ENCODE measurements around the gene STKLD1.
A peak's percentile ranks its signal among the peaks of the same experiment; 100 is the strongest.
"Not testable (repeated sequence)": the region's sequence is repeated elsewhere in the genome, so short reads cannot be mapped to it uniquely, and the experiment has no call there.

Gene STKLD1

DNA sequence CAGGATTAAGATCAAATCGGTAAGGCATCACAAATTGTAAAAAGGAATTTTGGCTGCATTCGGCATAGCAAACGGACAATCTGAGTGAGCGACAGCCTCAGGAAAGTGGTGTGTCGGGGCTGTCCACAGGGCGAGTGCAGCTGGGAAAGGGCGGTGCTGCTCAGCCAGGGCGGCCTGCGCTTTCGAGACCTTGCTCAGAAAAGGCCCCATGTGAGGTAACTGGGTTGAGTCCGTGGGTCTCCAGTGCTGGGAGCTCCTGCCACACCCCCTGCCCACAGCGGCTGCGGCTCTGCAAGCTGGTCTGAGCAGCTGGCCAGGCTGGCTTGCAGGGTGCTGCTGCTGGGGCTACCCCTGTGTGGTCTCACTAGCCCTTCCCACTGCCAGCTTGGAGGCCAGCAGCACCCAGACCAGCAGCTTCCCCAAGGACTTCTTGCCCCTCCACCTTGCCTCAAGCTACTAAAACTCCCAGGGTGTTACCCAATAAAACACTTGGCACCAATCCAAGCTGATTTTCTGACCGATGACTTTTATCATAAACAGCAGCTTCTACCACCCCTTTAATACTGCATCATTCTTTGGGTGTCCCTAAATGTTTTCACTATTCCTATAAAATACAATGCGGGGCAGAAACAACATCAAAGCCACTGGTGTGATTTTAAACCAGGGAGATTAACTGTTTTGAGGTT is 13.7 kb upstream of the STKLD1 start:
- DNase-seq (ENCODE audit: low spot score): no peak

DNA sequence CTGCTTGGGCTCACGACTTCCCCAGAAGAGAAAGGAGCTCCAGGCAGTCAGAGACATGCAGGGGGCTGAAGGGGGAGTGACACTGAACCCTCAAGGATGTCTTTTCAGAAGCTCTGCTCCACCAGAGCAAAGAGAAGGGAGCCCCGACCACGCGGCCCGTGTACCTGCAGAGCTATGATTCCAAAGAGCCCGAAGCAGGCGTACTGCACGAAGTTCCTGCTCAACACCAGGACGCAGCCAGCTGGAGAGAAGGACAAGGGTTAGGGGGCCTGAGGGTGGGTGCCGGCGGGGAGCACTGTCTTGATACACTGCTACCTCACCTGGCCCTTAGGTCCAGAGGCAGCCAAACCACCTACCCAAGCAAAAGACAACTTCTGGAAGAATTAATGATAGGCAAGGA is 9.7 kb upstream of the STKLD1 start:
- no peak for DNase-seq (ENCODE audit: low spot score)

DNA sequence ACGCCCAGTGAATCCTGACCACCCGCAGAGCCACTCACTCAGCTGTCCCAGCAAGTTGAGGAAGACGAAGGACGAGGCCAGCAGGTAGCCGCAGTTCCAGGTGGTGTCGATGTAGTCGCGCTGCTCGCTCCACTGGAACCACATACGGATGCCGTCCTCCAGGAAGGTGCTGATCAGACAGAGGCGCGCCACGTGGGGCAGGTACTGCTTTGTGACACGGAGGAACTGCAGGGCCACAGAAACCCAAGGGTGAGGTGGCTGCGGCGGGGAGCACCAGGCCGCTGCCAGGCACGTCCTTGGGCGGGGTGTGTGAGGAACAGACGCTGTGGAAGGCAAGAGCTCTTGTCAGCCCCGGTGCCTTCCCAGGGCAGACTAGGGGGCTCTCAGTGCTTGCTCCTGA is 8.9 kb upstream of the STKLD1 start:
- DNase-seq (ENCODE audit: low spot score): no peak

DNA sequence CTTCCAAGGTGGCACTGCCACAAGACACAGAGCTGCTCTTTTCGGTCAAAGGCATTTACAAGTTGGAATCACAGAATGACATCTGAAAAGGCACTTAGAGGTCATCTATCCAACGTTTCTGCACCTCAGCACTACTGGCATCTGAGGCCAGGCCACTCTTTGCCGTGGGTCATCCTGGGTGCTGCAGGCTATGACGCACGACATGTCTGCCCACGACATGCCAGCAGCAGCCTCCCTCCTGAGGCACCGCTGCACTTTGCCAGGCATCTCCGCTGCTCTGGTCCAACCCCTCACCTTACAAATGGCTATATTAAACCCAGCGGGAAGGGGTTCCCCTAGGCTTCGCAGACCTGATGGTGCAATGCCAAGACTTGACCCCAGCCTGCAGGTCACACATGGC is 8.4 kb upstream of the STKLD1 start:
- DNase-seq (ENCODE audit: low spot score): no peak

DNA sequence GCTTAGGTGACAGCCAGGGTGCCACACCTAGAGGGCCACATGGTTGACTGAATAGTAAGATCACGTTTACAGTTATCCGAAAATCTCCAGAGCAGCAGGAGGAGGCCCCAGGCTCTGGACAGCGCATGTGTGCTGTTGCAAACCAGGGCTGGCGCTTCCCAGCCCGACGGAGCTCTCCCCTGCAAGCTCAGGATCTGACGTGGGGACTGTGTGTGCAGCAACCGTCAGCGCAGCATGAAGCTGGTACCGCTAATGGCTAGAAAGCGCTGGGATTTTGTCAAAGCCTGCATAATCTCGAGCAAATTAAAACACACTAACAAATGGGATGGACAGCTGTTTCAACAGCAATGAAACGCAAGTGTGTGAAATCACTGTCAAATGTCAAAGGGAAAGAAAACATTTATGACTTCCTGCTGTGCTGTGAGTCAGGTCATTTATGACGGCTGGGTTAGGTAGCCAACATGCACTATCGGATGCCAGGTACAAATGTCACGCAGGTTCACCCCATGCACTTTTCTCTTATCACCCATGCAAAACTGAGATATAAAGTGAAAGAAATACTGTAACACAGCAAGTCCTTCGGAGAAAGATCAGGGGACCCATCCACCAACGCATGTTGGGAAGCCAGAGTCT is 7.8 kb upstream of the STKLD1 start:
- no peak for DNase-seq (ENCODE audit: low spot score)

DNA sequence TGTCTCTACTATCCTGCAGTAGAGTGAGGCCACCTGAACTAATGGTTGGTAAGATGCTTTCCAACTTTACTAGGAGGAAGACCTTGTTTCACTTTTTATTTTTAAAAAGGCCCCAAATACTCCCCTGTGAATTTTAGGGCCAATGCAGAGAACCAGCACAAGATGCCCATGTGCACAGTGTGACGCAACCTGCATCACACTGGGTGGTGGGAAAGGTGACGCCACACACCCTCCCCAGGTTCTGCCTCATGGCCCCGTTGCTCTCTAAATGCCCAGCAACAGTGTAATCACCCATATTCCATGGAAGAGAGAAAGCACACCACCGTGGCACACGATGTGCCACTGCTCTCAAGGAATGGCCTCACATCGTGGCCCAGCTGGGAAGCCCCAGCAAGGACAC is 6.7 kb upstream of the STKLD1 start:
- DNase-seq (ENCODE audit: low spot score): no peak

DNA sequence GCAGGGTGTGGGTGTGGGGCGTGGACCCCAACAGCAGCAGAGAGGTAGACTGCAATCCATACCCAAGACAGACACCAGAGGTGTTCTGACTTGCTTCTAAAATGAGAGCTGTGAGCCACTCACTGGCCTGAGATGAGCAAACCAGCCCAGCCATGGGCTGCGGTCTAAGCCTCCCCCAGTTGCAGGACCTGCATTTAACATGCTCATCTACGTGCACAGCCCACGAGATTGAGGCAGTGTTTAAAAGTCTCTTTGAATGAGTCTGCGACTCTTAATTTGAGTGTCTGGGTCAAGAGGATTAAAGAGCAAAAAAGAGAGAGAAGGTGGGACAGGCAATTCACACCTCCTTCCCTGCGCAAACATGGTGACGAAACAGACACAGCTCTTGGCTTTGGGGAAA is 6.2 kb upstream of the STKLD1 start:
- no peak for DNase-seq (ENCODE audit: low spot score)

DNA sequence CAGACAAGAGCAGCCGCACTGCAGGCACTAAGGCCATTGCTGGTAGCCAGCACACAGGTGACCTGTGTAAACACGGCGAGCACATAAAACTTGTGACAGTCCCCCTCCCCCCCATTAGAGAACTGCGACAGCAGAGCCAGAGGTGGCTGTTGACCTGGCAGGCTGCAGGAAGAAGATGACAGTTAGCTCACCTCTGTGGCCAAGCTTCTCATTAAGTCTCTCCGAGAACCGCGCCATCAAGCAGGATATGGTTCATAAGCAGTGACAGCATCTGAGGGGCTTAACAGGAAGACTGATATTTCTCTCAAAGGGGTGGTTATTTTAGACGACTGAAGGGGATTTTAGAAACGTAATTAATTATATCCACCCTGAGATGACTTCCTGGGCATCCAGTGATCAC is 5.5 kb upstream of the STKLD1 start:
- no peak for DNase-seq (ENCODE audit: low spot score)

DNA sequence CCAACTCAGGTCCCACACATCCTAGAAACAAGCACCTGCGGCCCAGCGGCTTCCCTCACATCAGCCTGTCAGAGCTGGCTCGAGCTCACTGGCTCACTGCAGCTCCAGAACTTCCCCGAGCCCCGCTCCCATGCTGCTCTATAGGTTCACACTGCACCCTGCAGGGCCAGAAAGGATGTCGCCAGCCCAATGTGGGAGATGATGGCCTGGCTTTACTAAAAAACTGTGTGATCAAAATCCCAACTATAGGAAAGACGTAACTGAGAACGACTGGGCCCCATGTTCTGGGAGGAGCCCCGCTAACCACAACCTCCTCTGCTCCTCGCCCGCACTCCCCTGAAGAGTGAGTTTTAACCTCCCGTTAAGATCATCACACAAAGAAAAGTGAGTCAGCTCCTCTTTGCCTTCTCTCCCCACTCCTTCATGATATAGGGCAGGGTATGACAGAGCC is 4.9 kb upstream of the STKLD1 start:
- DNase-seq (ENCODE audit: low spot score): no peak

DNA sequence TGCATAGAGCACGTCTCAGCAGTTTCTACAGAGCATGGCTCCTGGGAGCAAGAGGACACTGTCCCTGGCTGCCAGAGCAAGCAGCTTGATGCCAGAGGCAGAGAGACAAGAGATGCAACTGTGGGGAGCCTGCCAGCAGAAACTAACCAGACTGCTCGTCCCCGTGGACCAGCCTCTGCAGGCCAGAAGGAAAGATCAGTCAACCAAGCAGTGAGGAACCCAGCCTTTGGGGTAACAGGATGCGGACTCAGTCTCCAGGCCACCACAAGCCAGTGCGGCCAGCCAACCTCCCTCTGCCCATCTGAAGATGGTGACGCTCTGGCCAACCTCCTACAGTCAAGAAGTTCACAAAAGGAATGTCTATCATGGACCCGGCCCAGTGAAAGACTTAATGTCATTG is 4.0 kb upstream of the STKLD1 start:
- DNase-seq (ENCODE audit: low spot score): no peak

DNA sequence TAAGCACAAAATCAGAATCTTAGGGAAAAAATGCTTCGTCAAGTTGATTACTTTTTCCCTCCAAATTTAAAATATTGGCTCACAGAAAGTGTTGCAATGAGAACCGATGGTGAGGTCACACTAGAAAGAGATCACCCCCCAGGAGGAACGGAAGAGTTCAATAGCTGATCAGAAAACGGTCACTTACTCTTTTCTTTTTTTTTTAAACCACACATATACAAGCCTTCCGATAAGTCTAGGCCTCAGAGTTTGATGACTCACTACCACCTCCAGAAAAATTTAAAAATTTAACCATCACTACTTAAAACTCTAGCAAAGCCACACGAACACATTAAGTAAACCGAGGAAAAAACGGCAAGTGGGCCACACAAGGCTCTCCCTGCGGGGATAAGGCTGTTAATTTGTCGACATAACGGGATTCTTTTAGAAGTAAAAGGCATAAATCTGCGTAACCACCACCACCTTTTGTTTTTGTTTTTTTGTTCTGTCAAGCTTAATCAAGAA is 1.5 kb upstream of the STKLD1 start:
- no peak for DNase-seq (ENCODE audit: low spot score)

DNA sequence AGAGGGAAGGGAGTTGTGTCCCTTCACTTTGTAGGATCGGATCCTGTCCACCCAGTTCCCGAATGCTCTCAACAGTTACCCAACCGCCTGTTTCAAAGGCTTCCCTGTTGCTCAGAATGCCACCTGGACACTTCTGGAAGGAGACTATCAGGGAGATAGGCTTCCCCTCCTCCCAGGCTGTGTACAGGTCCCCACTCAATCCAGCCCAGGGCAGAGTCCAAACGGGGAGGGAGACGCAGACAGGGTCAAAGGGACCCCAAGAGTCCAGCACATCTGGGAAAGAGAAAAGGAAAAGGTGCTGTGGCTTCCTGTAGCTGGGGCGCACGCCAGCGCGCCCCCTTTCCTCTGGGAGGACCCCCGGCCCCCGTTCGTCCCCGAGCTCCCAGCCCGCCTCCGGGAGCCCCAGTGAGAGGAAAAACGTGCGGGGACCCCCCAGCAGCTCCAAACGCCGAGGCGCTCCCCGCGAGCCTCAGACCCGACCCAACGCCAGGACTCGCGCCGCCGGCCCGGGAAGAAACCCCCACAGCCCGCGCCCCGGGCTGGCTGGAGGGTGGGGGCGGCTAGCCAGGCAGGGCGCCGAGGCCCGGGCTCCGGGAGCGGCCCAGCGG is 946 bp upstream of the STKLD1 start:
- DNase-seq (ENCODE audit: low spot score): peak; percentile 73

DNA sequence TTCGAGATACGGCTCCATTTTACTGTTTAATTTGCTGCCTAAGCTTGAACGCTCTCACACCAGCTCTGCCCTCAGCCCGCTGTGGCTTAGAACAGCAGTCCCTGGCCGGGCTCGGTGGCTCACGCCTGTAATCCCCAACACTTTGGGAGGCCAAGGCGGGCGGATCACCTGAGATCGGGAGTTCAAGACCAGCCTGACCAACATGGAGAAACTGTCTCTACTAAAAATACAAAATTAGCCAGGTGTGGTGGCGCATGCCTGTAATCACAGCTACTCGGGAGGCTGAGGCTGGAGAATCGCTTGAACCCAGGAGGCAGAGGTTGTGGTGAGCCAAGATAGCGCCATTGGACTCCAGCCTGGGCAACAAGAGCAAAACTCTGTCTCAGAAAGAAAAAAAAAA is 1.1 kb downstream of the STKLD1 start:
- DNase-seq (ENCODE audit: low spot score): not testable (repeated sequence)

DNA sequence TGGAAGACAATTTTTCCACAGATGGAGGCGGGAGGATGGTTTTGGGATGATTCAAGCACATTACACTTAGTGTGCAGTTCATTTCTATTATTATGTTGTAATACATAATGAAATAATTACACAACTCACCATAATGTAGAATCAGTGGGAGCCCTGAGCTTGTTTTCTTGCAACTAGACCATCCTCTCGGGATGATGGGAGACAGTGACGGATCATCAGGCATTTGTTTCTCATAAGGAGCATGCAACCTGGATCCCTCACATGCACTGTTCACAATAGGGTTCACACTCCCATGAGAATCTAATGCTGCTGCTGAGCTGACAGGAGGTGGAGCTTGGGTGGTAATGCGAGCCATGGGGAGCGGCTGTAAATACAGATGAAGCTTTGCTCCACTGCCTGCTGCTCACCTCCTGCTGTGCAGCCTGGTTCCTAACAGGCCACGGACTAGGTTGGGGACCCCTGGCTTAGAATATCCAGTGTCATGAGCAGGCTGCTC is 1.6 kb downstream of the STKLD1 start:
- no peak for DNase-seq (ENCODE audit: low spot score)

DNA sequence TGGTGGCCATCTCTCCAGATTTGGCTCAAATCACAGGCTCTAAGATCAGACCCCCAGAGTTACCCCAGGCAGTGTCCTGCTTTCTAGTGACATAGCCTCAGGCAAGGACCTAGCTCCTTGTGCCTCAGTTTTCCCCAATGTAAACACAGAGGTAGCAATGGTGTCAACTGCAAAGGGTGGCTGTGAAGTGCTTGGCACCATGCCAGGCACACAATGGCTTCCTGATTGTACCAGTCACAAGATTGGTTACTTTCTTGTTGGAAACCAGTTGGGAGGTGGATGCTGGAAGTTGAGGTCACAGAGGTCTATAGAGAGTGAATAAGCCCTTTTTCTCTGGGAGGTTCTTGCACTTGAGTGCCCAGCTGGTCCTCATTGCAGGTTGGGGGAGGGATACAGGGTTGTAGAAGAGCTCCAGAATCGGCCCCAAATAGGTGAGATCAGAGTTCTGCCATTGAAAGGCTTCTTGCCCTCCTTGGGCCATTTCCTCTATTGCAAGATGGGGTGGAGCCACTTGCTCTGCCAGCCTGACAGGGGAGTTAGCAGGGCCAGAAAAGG is 2.3 kb downstream of the STKLD1 start:
- DNase-seq (ENCODE audit: low spot score): no peak

DNA sequence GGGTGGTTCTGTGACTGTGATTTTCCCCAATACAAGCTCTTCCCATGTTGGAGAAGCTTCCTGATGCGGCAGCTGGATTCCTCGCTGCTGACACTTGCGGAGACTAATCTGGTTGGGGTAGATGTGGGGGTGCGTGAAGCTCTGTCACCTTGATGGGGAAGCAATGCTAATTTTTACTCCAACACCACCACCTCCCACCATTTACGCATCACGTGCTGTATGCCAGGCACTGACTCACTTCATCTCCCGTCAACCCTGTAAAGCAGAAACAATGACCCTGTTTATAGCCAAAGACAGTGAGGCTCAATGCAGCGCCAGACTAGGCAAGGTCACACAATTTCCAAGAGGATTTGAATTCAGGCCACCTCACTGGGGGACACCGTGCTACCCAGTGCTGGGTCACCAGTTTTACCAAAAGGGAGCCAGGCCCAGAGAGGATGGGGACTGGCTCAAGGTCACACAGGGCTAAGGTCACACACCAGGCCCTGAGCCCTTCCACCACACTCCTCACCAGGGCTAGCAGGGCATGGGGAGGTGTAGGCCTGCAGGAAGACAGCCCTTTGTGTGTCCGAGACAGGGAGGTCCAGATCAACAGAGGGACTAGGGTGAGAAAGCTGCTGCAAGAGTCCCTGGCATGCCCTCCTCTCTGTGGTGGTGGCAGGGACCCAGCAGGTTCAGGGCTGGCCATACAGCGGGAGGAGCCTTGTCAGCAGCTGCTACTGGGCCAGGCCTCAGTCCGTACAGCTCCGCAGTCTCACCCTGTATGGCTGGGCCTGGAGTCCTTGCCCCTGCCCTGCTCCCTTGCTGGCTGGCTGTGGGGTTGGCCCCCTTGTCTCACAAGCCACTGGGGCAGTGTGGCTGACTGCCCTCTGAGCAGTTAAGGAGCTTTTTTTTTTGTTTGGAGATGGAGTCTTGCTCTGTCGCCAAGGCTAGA is 3.3 kb downstream of the STKLD1 start:
- DNase-seq (ENCODE audit: low spot score): no peak

DNA sequence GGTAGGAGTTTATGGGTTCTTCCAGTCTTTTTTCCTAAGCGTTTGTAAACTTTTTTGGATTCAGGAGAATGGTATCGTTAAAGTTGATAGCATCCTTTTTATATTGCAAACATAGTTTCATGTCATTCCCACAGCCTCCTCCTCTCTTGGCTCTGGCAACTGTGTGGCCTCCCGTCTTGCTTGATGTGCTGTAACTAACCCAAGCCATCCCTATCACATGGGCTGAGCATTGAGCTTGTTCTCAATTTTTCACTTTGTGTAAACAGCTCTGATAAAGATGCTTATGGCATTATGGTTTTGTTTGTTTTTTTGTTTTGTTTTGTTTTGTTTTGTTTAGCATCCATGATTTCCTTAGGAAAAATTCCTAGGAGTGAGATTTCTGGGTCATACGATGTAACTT is 4.6 kb downstream of the STKLD1 start:
- no peak for DNase-seq (ENCODE audit: low spot score)

DNA sequence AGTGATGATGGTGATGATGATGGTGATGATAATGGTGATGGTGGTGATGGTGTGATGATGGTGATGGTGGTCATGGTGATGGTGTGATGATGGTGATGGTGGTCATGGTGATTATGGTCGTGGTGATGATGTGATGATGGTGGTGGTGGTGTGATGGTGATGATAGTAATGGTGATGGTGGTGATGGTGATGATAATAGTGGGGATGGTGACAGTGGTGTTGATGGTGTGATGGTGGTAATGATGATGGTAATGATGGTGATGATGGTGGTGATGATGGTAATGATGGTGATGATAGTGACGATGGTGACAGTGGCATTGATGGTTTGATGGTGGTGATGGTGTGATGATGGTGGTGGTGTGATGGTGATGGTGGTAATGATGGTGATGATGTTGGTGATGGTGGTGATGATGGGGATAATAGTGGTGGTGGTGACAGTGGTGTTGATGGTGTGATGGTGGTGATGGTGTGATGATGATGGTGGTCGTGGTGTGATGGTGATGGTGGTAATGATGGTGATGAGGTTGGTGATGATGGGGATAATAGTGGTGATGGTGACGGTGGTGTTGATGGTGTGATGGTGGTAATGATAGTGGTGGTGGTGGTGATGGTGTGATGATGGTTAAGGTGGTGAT is 6.5 kb downstream of the STKLD1 start:
- no peak for DNase-seq (ENCODE audit: low spot score)

DNA sequence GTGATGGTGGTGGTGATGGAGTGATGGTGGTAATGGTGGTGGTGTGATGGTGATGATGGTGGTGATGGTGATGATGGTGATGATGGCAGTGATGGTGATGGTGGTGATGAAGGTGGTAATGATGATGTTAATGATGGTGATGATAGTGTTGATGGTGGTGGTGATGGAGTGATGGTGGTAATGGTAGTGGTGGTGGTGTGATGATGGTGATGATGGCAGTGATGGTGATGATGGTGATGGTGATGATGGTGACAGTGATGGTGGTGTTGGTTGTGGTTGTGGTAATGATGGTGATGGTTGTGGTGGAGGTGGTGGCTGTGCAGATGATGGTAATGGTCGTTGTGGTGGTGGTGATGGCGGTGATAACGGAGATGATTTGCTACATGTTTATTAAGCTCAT is 7.3 kb downstream of the STKLD1 start:
- DNase-seq (ENCODE audit: low spot score): no peak

DNA sequence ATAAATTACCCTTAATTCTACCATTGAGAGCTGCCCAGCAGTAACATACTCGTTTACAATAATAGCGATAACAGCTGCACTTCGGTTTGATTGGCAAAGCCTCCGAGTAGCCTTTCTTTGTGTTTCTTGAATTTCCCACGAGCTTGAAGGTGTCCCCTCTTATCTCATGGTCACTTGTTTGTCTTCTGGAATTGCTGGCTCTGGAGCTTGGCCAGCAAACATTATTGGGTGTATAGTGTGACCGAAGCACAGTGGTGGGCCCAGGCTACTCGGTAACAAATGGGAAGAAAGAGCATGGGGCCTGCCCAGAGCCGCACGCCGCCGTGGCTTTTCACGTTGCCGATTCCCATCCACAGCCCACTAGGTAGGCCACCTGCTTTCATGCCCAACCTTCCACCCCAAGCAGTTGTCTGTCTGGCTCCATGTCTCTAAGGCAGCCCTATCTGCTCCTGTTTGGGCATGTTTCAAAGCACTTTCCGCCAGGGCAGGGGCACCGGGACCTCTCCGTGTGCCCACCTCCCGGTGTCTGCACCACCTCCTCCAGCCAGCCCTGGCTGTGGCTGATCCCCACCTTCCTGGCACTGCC is 8.7 kb downstream of the STKLD1 start:
- no peak for DNase-seq (ENCODE audit: low spot score)

DNA sequence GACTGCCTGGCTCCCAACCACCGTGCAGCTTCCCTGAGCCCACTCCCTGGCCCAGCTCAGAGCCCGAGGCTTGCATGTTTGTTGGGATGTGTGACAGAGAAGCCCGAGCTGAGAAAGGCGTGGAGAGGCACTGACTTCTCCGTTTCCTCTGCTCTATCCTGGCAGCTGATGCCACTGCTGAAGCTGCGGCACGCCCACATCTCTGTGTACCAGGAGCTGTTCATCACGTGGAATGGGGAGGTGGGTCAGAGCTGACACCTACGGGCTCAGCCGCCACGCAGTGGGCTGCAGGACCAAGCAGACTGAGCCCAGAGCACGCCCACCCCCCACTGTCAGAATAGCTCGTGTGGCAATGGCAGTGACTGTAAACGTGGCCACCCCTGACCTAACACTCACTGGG is 9.3 kb downstream of the STKLD1 start:
- no peak for DNase-seq (ENCODE audit: low spot score)

Data from HuH-7.5 (cell line).